Prostate gland (tissue), 2 donors: ENCODE results near the gene SLC39A7. TPM values are rescaled to one million over a fixed set of nuclear protein-coding genes. Genes with fewer than 3 reads are reported as not detected.

Source experiments
- DNase-seq: peaks from one replicate; pipeline ENCODE4 v3.0.0-alpha.2; 2019; ENCODE audit warnings: low spot score
- H3K27ac ChIP-seq, 2 donors: fragments of 200-600 bp; sonication (generic); 2 replicates each; pipeline ENCODE4 v1.5.1; 2017 to 2019
- H3K27me3 ChIP-seq: fragments of 200-600 bp; sonication (generic); replicated peaks from 2 replicates; pipeline ENCODE4 v1.5.1; 2019; ENCODE audit not compliant: insufficient read depth
- H3K36me3 ChIP-seq, 2 donors: fragments of 200-600 bp; sonication (generic); 1 replicate in 1 of 2; 2 replicates in 1 of 2; pipeline versions ENCODE4 v1.5.1 to v1.8.1; 2017 to 2019
- H3K4me1 ChIP-seq: fragments of 200-600 bp; sonication (generic); replicated peaks from 2 replicates; pipeline ENCODE4 v1.5.1; 2019
- H3K4me3 ChIP-seq, 2 donors: fragments of 200-600 bp; sonication (generic); 2 replicates each; pipeline ENCODE4 v1.5.1; 2017 to 2019
- H3K9me3 ChIP-seq: fragments of 200-600 bp; sonication (generic); 2 replicates; pipeline ENCODE4 v1.5.1; 2017
- CTCF ChIP-seq, 4 experiments: fragments of 200-600 bp in 2 of 4; fragments of 450-650 bp in 2 of 4; sonication (generic) in 2 of 4; IDR thresholded peaks; 1 replicate in 3 of 4; 2 replicates in 1 of 4; pipeline ENCODE4 v1.5.1; 2016 to 2019; ENCODE audit warnings: antibody characterized with exemption in 4 of 4, mild to moderate bottlenecking in 2 of 4, moderate library complexity in 2 of 4
- POLR2A ChIP-seq: fragments of 450-650 bp; IDR thresholded peaks from one replicate; pipeline ENCODE4 v1.6.1; 2016; ENCODE audit warnings: antibody characterized with exemption, mild to moderate bottlenecking
- POLR2AphosphoS5 ChIP-seq: sonication (generic); formaldehyde crosslinking; IDR thresholded peaks from one replicate; pipeline ENCODE4 v1.6.1; 2017; ENCODE audit warnings: antibody characterized with exemption
- WGBS: methylation state at CpG from one replicate; pipeline ENCODE4 v1.1.5; 2018; 5-methylcytosine and 5-hydroxymethylcytosine counted together
- intact Hi-C: fragments of 100-400 bp; cut with DNase I; formaldehyde crosslinking; loops from one replicate; pipeline ENCODE4 v1.14.2; 2022
- total RNA-seq, 2 donors: library from RNA; depleted of rRNA; stranded (reverse); fragments of >200 nt; gene quantifications; one replicate each; pipeline ENCODE4 v1.1.0, GENCODE V29; 2016

The SLC39A7 gene
- total RNA-seq, 2 donors from 2014 or later: 109 to 182 TPM

- Histone ChIP-seq H3K4me3 (no peak overlapping the region), H3K9me3 (no peaks in the 10 kb centered on the region), H3K4me1 (peaks cover 7% of the 10 kb centered on the region), H3K27ac (no peak overlapping the region), H3K36me3 (peaks cover 0 to 2% of the 10 kb centered on the region in 2 donors), H3K27me3 (no peaks in the 10 kb centered on the region)
- DNase-seq: no peak
- TF ChIP-seq POLR2A: no peak
- TF ChIP-seq CTCF (IDR thresholded peaks at IDR 0.05): no peak
- intact Hi-C loops: no loop called here
- WGBS: 68% methylated on average over 7 of the region's 7 CpGs
Observed at GRCh38 chr6:33189625-33190448, 10.8 kb upstream of the SLC39A7 start.

GRCh38 chr6:33190504-33191107 is 10.1 kb upstream of the SLC39A7 start:
- intact Hi-C loops: no loop called here
- no peak for TF ChIP-seq POLR2A
- TF ChIP-seq CTCF (IDR thresholded peaks at IDR 0.05): no peak
- TF ChIP-seq POLR2AphosphoS5: no peak
- peaks cover 0 to 10% of the 10 kb centered on the region in 2 donors for H3K36me3 ChIP-seq
- 84% methylated on average over 11 of the region's 11 CpGs for WGBS
- H3K27ac ChIP-seq: no peak overlapping the region
- peaks cover 7% of the 10 kb centered on the region for H3K4me1 ChIP-seq
- no peaks in the 10 kb centered on the region for H3K9me3 ChIP-seq
- no peak for DNase-seq
- no peak overlapping the region for H3K4me3 ChIP-seq
- H3K27me3 ChIP-seq: no peaks in the 10 kb centered on the region

- TF ChIP-seq CTCF (IDR thresholded peaks at IDR 0.05): no peak
- TF ChIP-seq POLR2AphosphoS5: no peak
- TF ChIP-seq POLR2A: no peak
- WGBS: 51% methylated on average over 8 of the region's 8 CpGs
- no peak for DNase-seq
- no peaks in the 10 kb centered on the region for H3K27me3 ChIP-seq
- H3K36me3 ChIP-seq: peaks cover 0 to 11% of the 10 kb centered on the region in 2 donors
- intact Hi-C loops: no loop called here
- peaks cover 7% of the 10 kb centered on the region for H3K4me1 ChIP-seq
- no peak overlapping the region for H3K27ac ChIP-seq
- H3K9me3 ChIP-seq: no peaks in the 10 kb centered on the region
- no peak overlapping the region for H3K4me3 ChIP-seq
Observed at GRCh38 chr6:33191383-33192104, 9.1 kb upstream of the SLC39A7 start.

- 16% methylated on average over 30 of the region's 35 CpGs for WGBS
- TF ChIP-seq CTCF (IDR thresholded peaks at IDR 0.05): no peak
- no peak for TF ChIP-seq POLR2AphosphoS5
- TF ChIP-seq POLR2A: no peak
- peak within 1 kb of the TSS; percentile 21 to 31 for H3K4me3 ChIP-seq
- H3K36me3 ChIP-seq: peaks cover 0 to 11% of the 10 kb centered on the region in 2 donors
- H3K9me3 ChIP-seq: no peaks in the 10 kb centered on the region
- DNase-seq: no peak
- H3K4me1 ChIP-seq: peaks cover 7% of the 10 kb centered on the region
- intact Hi-C loops: no loop called here
- H3K27ac ChIP-seq: peak within 1 kb of the TSS in 1 of 2 donors; percentile 8
- no peaks in the 10 kb centered on the region for H3K27me3 ChIP-seq
Observed at GRCh38 chr6:33192105-33192646, 8.5 kb upstream of the SLC39A7 start, which contains the start of gene COL11A2. COL11A2 (minus strand) TSS chr6:33192467; CDS start chr6:33192240, 227 bp downstream.
